ENCODE data around the gene TMEM238.

DNA sequence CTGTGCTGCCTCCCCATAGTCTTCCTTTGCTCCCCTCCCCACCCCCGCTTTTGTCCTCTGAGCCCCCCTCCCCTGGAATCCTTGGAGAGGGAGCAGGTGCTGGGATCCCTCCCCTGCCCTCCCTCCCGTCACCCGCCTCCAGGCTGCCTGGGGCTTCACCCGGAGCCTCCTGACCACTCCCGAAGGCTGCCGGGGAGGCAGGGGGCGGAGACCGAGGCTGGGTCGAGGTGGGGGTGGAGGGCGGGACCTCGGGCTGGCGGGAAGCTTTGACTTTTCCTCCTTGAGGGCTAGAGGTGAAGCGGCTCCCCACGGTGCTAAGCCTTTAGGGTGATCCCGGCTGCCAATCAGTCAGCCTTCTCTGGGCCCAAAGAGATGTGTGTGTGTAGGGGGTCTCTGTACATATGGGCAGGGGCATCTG lies 42.9 kb downstream of the TMEM238 start:
- TF ChIP-seq POLR2AphosphoS5 (IDR thresholded peaks at IDR 0.05; ENCODE audit: insufficient read depth, low read depth, low read length) (no peak), CTCF (IDR thresholded peaks at IDR 0.05; ENCODE audit: extremely low read depth in 1 of 2, insufficient read depth in 1 of 2, low read depth in 1 of 2, low read length in 2 of 2) (no peak), POLR2A (IDR thresholded peaks at IDR 0.05; ENCODE audit: low read depth, low read length) (no peak), MYC (IDR thresholded peaks at IDR 0.05; ENCODE audit: low read depth, low read length) (no peak), MAX (IDR thresholded peaks at IDR 0.05; ENCODE audit: insufficient read depth, insufficient read length) (no peak), GATA2 (IDR thresholded peaks at IDR 0.05; ENCODE audit: insufficient read depth, insufficient read length, low read depth, low read length) (no peak)
